DOHH2 (cell line): Measurements from ENCODE around the gene CARNS1.

Experiments used
- H3F3A ChIP-seq: fragments of 200-600 bp; sonication (generic), shearing (Covaris generic); 2 replicates; pipeline ENCODE4 v1.6.0; 2016; ENCODE audit warnings: antibody characterized with exemption, mild to moderate bottlenecking; ENCODE audit not compliant: control insufficient read depth, insufficient read depth
- H3K27ac ChIP-seq: fragments of 200-600 bp; sonication (generic); 2 replicates; pipeline ENCODE4 v1.5.1; 2014; ENCODE audit warnings: low read depth, mild to moderate bottlenecking, low read length, moderate library complexity
- H3K27me3 ChIP-seq: fragments of 200-600 bp; sonication (generic); 2 replicates; pipeline ENCODE4 v1.6.1; 2014; ENCODE audit warnings: mild to moderate bottlenecking, low read length, mixed read lengths; ENCODE audit not compliant: control insufficient read depth
- H3K36me3 ChIP-seq: fragments of 200-600 bp; sonication (generic); 2 replicates; pipeline ENCODE4 v1.6.1; 2014; ENCODE audit warnings: mild to moderate bottlenecking, low read length, moderate library complexity, mixed read lengths; ENCODE audit not compliant: control insufficient read depth
- H3K4me1 ChIP-seq: fragments of 200-600 bp; sonication (generic); 2 replicates; pipeline ENCODE4 v1.6.1; 2014; ENCODE audit warnings: mild to moderate bottlenecking, low read length, mixed read lengths; ENCODE audit not compliant: control insufficient read depth
- H3K4me2 ChIP-seq: fragments of 200-600 bp; sonication (generic); 2 replicates; pipeline ENCODE4 v1.6.0; 2014; ENCODE audit warnings: mild to moderate bottlenecking, low read length, moderate library complexity
- H3K4me3 ChIP-seq: fragments of 200-600 bp; sonication (generic); 2 replicates; pipeline ENCODE4 v1.5.1; 2014; ENCODE audit warnings: mild to moderate bottlenecking, low read length, mixed read lengths
- H3K79me2 ChIP-seq: fragments of 200-600 bp; sonication (generic); 2 replicates; pipeline ENCODE4 v1.6.1; 2014; ENCODE audit warnings: mild to moderate bottlenecking, low read length, mixed read lengths; ENCODE audit not compliant: control insufficient read depth
- H3K9me2 ChIP-seq: fragments of 200-600 bp; sonication (generic); replicated peaks from 2 replicates; pipeline ENCODE4 v1.6.1; 2014; ENCODE audit warnings: mild to moderate bottlenecking, low read length, mixed read lengths; ENCODE audit not compliant: control insufficient read depth
- H3K9me3 ChIP-seq: fragments of 200-600 bp; sonication (generic); 2 replicates; pipeline ENCODE4 v1.6.1; 2014; ENCODE audit warnings: antibody characterized with exemption, low read length, mixed read lengths; ENCODE audit not compliant: control insufficient read depth, insufficient read depth
- H4K20me1 ChIP-seq: fragments of 200-600 bp; sonication (generic); 2 replicates; pipeline ENCODE4 v1.6.0; 2014; ENCODE audit warnings: low read depth, mild to moderate bottlenecking, antibody characterized with exemption, low read length, moderate library complexity; ENCODE audit not compliant: control insufficient read depth, insufficient read depth
- CTCF ChIP-seq: fragments of 200-600 bp; sonication (generic); IDR thresholded peaks from one replicate; pipeline ENCODE4 v1.5.1; 2014; ENCODE audit warnings: antibody characterized with exemption, mild to moderate bottlenecking, low read depth, low read length; ENCODE audit not compliant: poor library complexity, severe bottlenecking
- EZH2phosphoT487 ChIP-seq: fragments of 200-600 bp; sonication (generic); IDR thresholded peaks from 2 replicates; pipeline ENCODE4 v1.6.1; 2017; ENCODE audit warnings: borderline replicate concordance, mild to moderate bottlenecking, antibody characterized with exemption, low read length, moderate library complexity, mixed read lengths

CARNS1 gene

GRCh38 chr11:67395555-67396258, 19.8 kb upstream of the CARNS1 start:
- peaks cover 49% of the 10 kb centered on the region for H3K4me1 ChIP-seq
- H3K27me3 ChIP-seq = no peaks in the 10 kb centered on the region
- no peak overlapping the region for H3K4me3 ChIP-seq
- H3K27ac ChIP-seq = no peak overlapping the region
- H3K4me2 ChIP-seq = no peak overlapping the region
- peaks cover 83% of the 10 kb centered on the region for H3K79me2 ChIP-seq
- H3F3A ChIP-seq = peaks cover 8% of the 10 kb centered on the region; the same call in 1 of the 2 replicates
- H4K20me1 ChIP-seq = peaks cover 5% of the 10 kb centered on the region; the same call in 1 of the 2 replicates
- no peaks in the 10 kb centered on the region for H3K9me3 ChIP-seq
- H3K9me2 ChIP-seq = no peaks in the 10 kb centered on the region
- peaks cover 79% of the 10 kb centered on the region for H3K36me3 ChIP-seq
- no peak for TF ChIP-seq CTCF
- no peak for TF ChIP-seq EZH2phosphoT487

- no peak for TF ChIP-seq EZH2phosphoT487
- no peak for TF ChIP-seq CTCF
- no peaks in the 10 kb centered on the region for H3K9me2 ChIP-seq
- H3K36me3 ChIP-seq = peaks cover 84% of the 10 kb centered on the region
- peak overlapping the region; percentile 44; the same call in 1 of the 2 replicates for H3K4me2 ChIP-seq
- no peak overlapping the region for H3K4me3 ChIP-seq
- H3F3A ChIP-seq = peaks cover 8% of the 10 kb centered on the region; the same call in 1 of the 2 replicates
- H4K20me1 ChIP-seq = peaks cover 7% of the 10 kb centered on the region; the same call in 1 of the 2 replicates
- H3K27me3 ChIP-seq = no peaks in the 10 kb centered on the region
- peak overlapping the region; percentile 32; the same call in 1 of the 2 replicates for H3K27ac ChIP-seq
- H3K79me2 ChIP-seq = peaks cover 83% of the 10 kb centered on the region
- peaks cover 48% of the 10 kb centered on the region for H3K4me1 ChIP-seq
- no peaks in the 10 kb centered on the region for H3K9me3 ChIP-seq
Measured at GRCh38 chr11:67396259-67396581, 19.3 kb upstream of the CARNS1 start.

GRCh38 chr11:67396587-67397389, 18.7 kb upstream of the CARNS1 start:
- Histone ChIP-seq H3K36me3 (peaks cover 85% of the 10 kb centered on the region), H3K4me2 (peak overlapping the region; percentile 44; the same call in 1 of the 2 replicates), H3F3A (peaks cover 8% of the 10 kb centered on the region; the same call in 1 of the 2 replicates), H3K4me3 (no peak overlapping the region; the same call in 1 of the 2 replicates), H3K27me3 (no peaks in the 10 kb centered on the region), H4K20me1 (peaks cover 7% of the 10 kb centered on the region; the same call in 1 of the 2 replicates), H3K9me3 (no peaks in the 10 kb centered on the region), H3K9me2 (no peaks in the 10 kb centered on the region), H3K4me1 (peaks cover 48% of the 10 kb centered on the region), H3K27ac (peak overlapping the region; percentile 32; the same call in 1 of the 2 replicates), H3K79me2 (peaks cover 83% of the 10 kb centered on the region)
- TF ChIP-seq CTCF (no peak), EZH2phosphoT487 (no peak)
